Measurements from ENCODE around the gene CIBAR2. TPM values are rescaled to one million over a fixed set of nuclear protein-coding genes. Genes with fewer than 3 reads are reported as not detected.

The CIBAR2 gene
- total RNA-seq, 2 experiments from 2014 or later: 0.50 TPM; not detected in 1

DNA sequence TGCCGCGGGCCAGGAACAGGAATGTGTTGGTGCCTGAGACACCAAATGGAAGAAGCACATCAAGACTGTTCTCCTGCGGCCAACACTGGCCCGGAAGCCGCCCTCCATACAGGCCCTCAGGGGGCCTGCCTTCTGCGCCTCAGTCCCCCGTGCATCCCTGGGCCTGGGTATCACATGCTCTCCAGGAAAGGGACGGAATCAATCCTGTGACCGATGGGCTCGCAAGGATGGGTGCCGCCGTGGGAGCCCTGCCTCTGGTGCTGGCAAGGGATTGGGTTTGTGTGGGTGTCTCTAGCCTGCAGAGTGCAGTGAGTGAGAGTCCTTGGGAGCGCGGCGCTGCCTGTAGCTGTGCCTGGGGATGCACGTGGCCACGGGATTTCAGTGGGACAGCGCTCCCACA lies 19.4 kb downstream of the CIBAR2 start:
- peaks cover 15% of the 10 kb centered on the region for H3K4me1 ChIP-seq (ENCODE audit: insufficient read depth, low read length, poor library complexity, severe bottlenecking)
- intact Hi-C loops (cut with micrococcal nuclease; ENCODE audit: unreplicated experiment): no loop called here
- H3K36me3 ChIP-seq (ENCODE audit: insufficient read depth, low read length): no peaks in the 10 kb centered on the region
- no peak overlapping the region for H3K4me2 ChIP-seq (ENCODE audit: low read length)
- H3K27ac ChIP-seq (ENCODE audit: low read depth, low read length, poor library complexity, severe bottlenecking): no peak overlapping the region
- H3K4me3 ChIP-seq (ENCODE audit: low read depth, low read length, poor library complexity, severe bottlenecking): no peak overlapping the region
- CTCF ChIA-PET (ENCODE audit: unreplicated experiment): no interaction called here
- no peaks in the 10 kb centered on the region for H3K79me2 ChIP-seq (ENCODE audit: insufficient read depth, low read depth, low read length)
- no TSS peak for BruUV-seq (replicated peaks)
- POLR2A ChIA-PET: no interaction called here
- H4K20me1 ChIP-seq (ENCODE audit: insufficient read depth, low read length): no peaks in the 10 kb centered on the region
- H3K9me3 ChIP-seq (ENCODE audit: low read length): no peaks in the 10 kb centered on the region
- DNase-seq (ENCODE audit: low spot score): no peak
- TF ChIP-seq, protein P1, sequence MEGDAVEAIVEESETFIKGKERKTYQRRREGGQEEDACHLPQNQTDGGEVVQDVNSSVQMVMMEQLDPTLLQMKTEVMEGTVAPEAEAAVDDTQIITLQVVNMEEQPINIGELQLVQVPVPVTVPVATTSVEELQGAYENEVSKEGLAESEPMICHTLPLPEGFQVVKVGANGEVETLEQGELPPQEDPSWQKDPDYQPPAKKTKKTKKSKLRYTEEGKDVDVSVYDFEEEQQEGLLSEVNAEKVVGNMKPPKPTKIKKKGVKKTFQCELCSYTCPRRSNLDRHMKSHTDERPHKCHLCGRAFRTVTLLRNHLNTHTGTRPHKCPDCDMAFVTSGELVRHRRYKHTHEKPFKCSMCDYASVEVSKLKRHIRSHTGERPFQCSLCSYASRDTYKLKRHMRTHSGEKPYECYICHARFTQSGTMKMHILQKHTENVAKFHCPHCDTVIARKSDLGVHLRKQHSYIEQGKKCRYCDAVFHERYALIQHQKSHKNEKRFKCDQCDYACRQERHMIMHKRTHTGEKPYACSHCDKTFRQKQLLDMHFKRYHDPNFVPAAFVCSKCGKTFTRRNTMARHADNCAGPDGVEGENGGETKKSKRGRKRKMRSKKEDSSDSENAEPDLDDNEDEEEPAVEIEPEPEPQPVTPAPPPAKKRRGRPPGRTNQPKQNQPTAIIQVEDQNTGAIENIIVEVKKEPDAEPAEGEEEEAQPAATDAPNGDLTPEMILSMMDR (conservative IDR thresholded peaks at IDR 0.05; ENCODE audit: low read length): no peak
- no peak for TF ChIP-seq EZH2phosphoT487 (IDR thresholded peaks at IDR 0.05; ENCODE audit: borderline replicate concordance, low read depth, low read length)
- H2AFZ ChIP-seq (ENCODE audit: low read length): no peak overlapping the region
- no peaks in the 10 kb centered on the region for H3K9me2 ChIP-seq (ENCODE audit: insufficient read depth, low read length)

DNA sequence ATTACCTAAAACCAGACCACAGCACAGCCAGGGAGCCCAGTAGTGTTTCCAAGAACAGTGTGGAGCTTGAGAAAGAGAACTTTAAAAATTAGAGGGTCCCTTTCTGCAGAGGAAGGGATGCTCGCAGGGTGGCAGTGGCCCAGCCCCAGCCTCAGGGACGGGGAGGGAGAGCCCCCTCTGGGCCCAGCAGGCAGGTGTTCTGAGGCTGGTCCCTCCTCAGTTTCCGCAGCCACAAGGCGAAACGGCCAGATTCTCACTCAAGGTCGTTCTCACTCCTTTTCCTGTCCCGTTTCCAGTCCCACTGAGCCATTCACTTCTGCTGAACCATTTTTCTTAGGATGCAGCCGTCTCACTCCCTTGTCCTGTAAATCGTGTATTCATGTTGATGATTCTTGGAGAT lies 20.0 kb downstream of the CIBAR2 start:
- ChIA-PET CTCF (ENCODE audit: unreplicated experiment) (no interaction called here), POLR2A (interaction anchor here (0.7 kb wide), 1 partner anchor 587 kb away, joined by 6 read pairs; no protein-coding TSS in a partner anchor)
- no peaks in the 10 kb centered on the region for H3K9me2 ChIP-seq (ENCODE audit: insufficient read depth, low read length)
- no peak overlapping the region for H2AFZ ChIP-seq (ENCODE audit: low read length)
- H3K79me2 ChIP-seq (ENCODE audit: insufficient read depth, low read depth, low read length): no peaks in the 10 kb centered on the region
- peaks cover 15% of the 10 kb centered on the region for H3K4me1 ChIP-seq (ENCODE audit: insufficient read depth, low read length, poor library complexity, severe bottlenecking)
- no peaks in the 10 kb centered on the region for H3K9me3 ChIP-seq (ENCODE audit: low read length)
- H3K36me3 ChIP-seq (ENCODE audit: insufficient read depth, low read length): no peaks in the 10 kb centered on the region
- no peak overlapping the region for H3K27ac ChIP-seq (ENCODE audit: low read depth, low read length, poor library complexity, severe bottlenecking)
- no peak overlapping the region for H3K4me2 ChIP-seq (ENCODE audit: low read length)
- no peaks in the 10 kb centered on the region for H4K20me1 ChIP-seq (ENCODE audit: insufficient read depth, low read length)
- BruUV-seq (replicated peaks): no TSS peak
- intact Hi-C loops (cut with micrococcal nuclease; ENCODE audit: unreplicated experiment): no loop called here
- H3K4me3 ChIP-seq (ENCODE audit: low read depth, low read length, poor library complexity, severe bottlenecking): no peak overlapping the region
- no peak for TF ChIP-seq EZH2phosphoT487 (IDR thresholded peaks at IDR 0.05; ENCODE audit: borderline replicate concordance, low read depth, low read length)
- TF ChIP-seq, protein P1 (conservative IDR thresholded peaks at IDR 0.05; ENCODE audit: low read length): no peak
- DNase-seq (ENCODE audit: low spot score): no peak

DNA sequence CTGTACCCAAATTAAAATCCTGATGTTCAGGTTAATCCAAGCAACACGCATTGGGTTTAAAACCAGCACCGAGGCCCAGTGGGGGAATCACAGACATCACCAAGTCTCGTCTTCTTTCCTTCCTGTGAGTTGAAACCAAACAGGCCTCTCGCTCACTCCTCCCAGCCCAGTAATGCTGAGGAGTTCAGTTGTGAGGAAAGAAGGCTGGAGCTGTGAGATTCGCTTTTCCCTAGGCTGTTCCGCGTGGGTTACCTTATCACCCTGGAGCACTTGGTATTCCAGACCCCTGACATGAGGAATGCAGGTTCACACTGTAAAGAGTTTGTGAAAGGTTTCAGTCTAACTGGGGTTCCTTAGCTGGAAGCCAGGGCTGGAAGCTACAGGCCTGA lies 20.8 kb downstream of the CIBAR2 start:
- H3K79me2 ChIP-seq (ENCODE audit: insufficient read depth, low read depth, low read length): no peaks in the 10 kb centered on the region
- intact Hi-C loops (cut with micrococcal nuclease; ENCODE audit: unreplicated experiment): no loop called here
- H3K27ac ChIP-seq (ENCODE audit: low read depth, low read length, poor library complexity, severe bottlenecking): no peak overlapping the region
- no peaks in the 10 kb centered on the region for H3K9me2 ChIP-seq (ENCODE audit: insufficient read depth, low read length)
- H3K9me3 ChIP-seq (ENCODE audit: low read length): no peaks in the 10 kb centered on the region
- ChIA-PET CTCF (ENCODE audit: unreplicated experiment) (interaction anchor here (1.2 kb wide), 1 partner anchor 12 kb away, joined by 3 read pairs; no protein-coding TSS in a partner anchor), POLR2A (interaction anchor here (0.6 to 1.0 kb wide), 4 partner anchors 12 to 587 kb away, joined by 3 to 6 read pairs (median 4); no protein-coding TSS in a partner anchor)
- peak overlapping the region; percentile 41; the same call in 1 of the 2 replicates for H3K4me2 ChIP-seq (ENCODE audit: low read length)
- no peaks in the 10 kb centered on the region for H4K20me1 ChIP-seq (ENCODE audit: insufficient read depth, low read length)
- no TSS peak for BruUV-seq (replicated peaks)
- H2AFZ ChIP-seq (ENCODE audit: low read length): peak overlapping the region; percentile 74
- TF ChIP-seq, protein P1 (conservative IDR thresholded peaks at IDR 0.05; ENCODE audit: low read length): no peak
- TF ChIP-seq EZH2phosphoT487 (IDR thresholded peaks at IDR 0.05; ENCODE audit: borderline replicate concordance, low read depth, low read length): no peak
- no peak for DNase-seq (ENCODE audit: low spot score)
- no peak overlapping the region for H3K4me3 ChIP-seq (ENCODE audit: low read depth, low read length, poor library complexity, severe bottlenecking)
- no peaks in the 10 kb centered on the region for H3K36me3 ChIP-seq (ENCODE audit: insufficient read depth, low read length)
- H3K4me1 ChIP-seq (ENCODE audit: insufficient read depth, low read length, poor library complexity, severe bottlenecking): peaks cover 21% of the 10 kb centered on the region

All from OCI-LY7 (cell line).